Measurements from ENCODE around the gene WRAP53.

WRAP53 gene

DNA sequence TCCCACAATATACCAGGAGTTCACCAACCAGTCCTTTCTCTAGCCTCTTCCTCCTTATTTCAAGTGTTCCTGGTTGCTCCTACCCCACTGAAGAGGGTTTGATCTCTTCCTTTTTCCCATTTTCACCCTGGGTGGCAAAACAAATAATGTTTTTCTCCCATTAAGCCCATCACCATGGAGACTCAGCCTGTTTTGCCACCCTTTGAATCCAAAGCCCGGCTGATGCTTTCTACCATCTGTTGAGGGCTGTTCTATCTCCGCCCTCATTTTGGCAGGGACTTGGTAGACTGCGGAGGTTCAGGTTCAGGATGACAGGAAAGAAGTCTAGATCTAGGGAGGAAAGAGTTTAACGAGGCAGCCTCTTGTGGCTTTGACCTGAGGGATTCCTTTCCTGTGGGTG, 31.8 kb downstream of the WRAP53 start:
- TF ChIP-seq, protein P1, sequence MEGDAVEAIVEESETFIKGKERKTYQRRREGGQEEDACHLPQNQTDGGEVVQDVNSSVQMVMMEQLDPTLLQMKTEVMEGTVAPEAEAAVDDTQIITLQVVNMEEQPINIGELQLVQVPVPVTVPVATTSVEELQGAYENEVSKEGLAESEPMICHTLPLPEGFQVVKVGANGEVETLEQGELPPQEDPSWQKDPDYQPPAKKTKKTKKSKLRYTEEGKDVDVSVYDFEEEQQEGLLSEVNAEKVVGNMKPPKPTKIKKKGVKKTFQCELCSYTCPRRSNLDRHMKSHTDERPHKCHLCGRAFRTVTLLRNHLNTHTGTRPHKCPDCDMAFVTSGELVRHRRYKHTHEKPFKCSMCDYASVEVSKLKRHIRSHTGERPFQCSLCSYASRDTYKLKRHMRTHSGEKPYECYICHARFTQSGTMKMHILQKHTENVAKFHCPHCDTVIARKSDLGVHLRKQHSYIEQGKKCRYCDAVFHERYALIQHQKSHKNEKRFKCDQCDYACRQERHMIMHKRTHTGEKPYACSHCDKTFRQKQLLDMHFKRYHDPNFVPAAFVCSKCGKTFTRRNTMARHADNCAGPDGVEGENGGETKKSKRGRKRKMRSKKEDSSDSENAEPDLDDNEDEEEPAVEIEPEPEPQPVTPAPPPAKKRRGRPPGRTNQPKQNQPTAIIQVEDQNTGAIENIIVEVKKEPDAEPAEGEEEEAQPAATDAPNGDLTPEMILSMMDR (IDR thresholded peaks at IDR 0.05; ENCODE audit: low read depth, low read length, missing control alignments), result no peak
- in situ Hi-C loops (cut with HindIII; ENCODE audit: low sequenced_read_pairs), result no loop called here
- DNase-seq (ENCODE audit: low read depth), result no peak
- no peak overlapping the region for H3K4me3 ChIP-seq (ENCODE audit: low read depth, low read length)

DNA sequence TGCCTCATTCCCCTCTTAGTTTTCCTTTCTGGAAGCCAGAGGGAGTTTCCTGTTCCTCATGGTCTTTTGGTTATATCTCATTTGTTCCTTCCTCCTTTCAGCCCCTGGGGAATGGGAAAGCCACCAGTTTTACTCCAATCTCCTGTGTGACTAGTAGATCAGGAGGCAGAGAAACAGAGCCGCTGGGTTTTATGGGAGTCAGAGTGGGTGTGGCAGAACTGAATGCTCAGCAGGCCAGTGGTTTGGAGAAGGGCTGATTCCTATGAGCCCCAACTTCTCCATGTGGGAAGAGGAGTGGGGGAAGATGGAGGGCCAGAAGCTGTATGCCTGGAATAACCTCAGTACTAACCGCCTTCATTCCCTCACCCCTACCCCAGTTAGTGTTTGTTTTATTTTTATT, 33.3 kb downstream of the WRAP53 start:
- no peak for DNase-seq (ENCODE audit: low read depth)
- TF ChIP-seq, protein P1 (IDR thresholded peaks at IDR 0.05; ENCODE audit: low read depth, low read length, missing control alignments), result no peak
- no peak overlapping the region for H3K4me3 ChIP-seq (ENCODE audit: low read depth, low read length)
- in situ Hi-C loops (cut with HindIII; ENCODE audit: low sequenced_read_pairs), result no loop called here

GRCh38 chr17:7727886-7728285, 39.6 kb downstream of the WRAP53 start:
- DNase-seq (ENCODE audit: low read depth), result no peak
- in situ Hi-C loops (cut with HindIII; ENCODE audit: low sequenced_read_pairs), result no loop called here
- H3K4me3 ChIP-seq (ENCODE audit: low read depth, low read length), result no peak overlapping the region
- TF ChIP-seq, protein P1 (IDR thresholded peaks at IDR 0.05; ENCODE audit: low read depth, low read length, missing control alignments), result no peak

GRCh38 chr17:7729816-7730215, 41.5 kb downstream of the WRAP53 start:
- TF ChIP-seq, protein P1 (IDR thresholded peaks at IDR 0.05; ENCODE audit: low read depth, low read length, missing control alignments), result no peak
- in situ Hi-C loops (cut with HindIII; ENCODE audit: low sequenced_read_pairs), result no loop called here
- H3K4me3 ChIP-seq (ENCODE audit: low read depth, low read length), result no peak overlapping the region
- DNase-seq (ENCODE audit: low read depth), result no peak

- in situ Hi-C loops (cut with HindIII; ENCODE audit: low sequenced_read_pairs), result no loop called here
- no peak for DNase-seq (ENCODE audit: low read depth)
- H3K4me3 ChIP-seq (ENCODE audit: low read depth, low read length), result no peak overlapping the region
- TF ChIP-seq, protein P1 (IDR thresholded peaks at IDR 0.05; ENCODE audit: low read depth, low read length, missing control alignments), result no peak
These were observed 44.8 kb downstream of the WRAP53 start for GRCh38 chr17:7732981-7733539.

GRCh38 chr17:7737601-7738000, 49.3 kb downstream of the WRAP53 start:
- no peak overlapping the region for H3K4me3 ChIP-seq (ENCODE audit: low read depth, low read length)
- in situ Hi-C loops (cut with HindIII; ENCODE audit: low sequenced_read_pairs), result no loop called here
- DNase-seq (ENCODE audit: low read depth), result no peak
- TF ChIP-seq, protein P1 (IDR thresholded peaks at IDR 0.05; ENCODE audit: low read depth, low read length, missing control alignments), result no peak

Measured in astrocyte of the cerebellum (primary cell).